Measurements from ENCODE around the gene LCN15. TPM values are rescaled to one million over a fixed set of nuclear protein-coding genes. Genes with fewer than 3 reads are reported as not detected.

The LCN15 gene
- total RNA-seq, 4 donors from 2014 or later, result not detected

GRCh38 chr9:136740069-136740468 lies 24.2 kb downstream of the LCN15 start:
- peaks cover 0 to 18% of the 10 kb centered on the region in 2 donors for H3K27me3 ChIP-seq
- TF ChIP-seq CTCF (IDR thresholded peaks at IDR 0.05) (no peak), POLR2A (IDR thresholded peaks at IDR 0.05) (no peak)

GRCh38 chr9:136739509-136739908 lies 24.8 kb downstream of the LCN15 start:
- no peak for DNase-seq
- H3K4me1 ChIP-seq, result peaks cover 0 to 7% of the 10 kb centered on the region in 2 donors
- TF ChIP-seq CTCF (IDR thresholded peaks at IDR 0.05) (no peak), POLR2A (IDR thresholded peaks at IDR 0.05) (no peak)
- no peaks in the 10 kb centered on the region for H3K9me3 ChIP-seq
- peaks cover 0 to 18% of the 10 kb centered on the region in 2 donors for H3K27me3 ChIP-seq
- no peaks in the 10 kb centered on the region for H3K36me3 ChIP-seq
- intact Hi-C loops (cut with DNase I; ENCODE audit: low total_unique reads), result no loop called here
- no peak overlapping the region for H3K4me3 ChIP-seq
- no peak overlapping the region for H3K27ac ChIP-seq

More at GRCh38 chr9:136740069-136740468, 24.2 kb downstream of the LCN15 start:
- no peak for DNase-seq
- no peak overlapping the region for H3K4me3 ChIP-seq
- intact Hi-C loops (cut with DNase I; ENCODE audit: low total_unique reads), result no loop called here
- no peaks in the 10 kb centered on the region for H3K9me3 ChIP-seq
- H3K36me3 ChIP-seq, result no peaks in the 10 kb centered on the region
- peaks cover 0 to 7% of the 10 kb centered on the region in 2 donors for H3K4me1 ChIP-seq
- H3K27ac ChIP-seq, result no peak overlapping the region

DNA sequence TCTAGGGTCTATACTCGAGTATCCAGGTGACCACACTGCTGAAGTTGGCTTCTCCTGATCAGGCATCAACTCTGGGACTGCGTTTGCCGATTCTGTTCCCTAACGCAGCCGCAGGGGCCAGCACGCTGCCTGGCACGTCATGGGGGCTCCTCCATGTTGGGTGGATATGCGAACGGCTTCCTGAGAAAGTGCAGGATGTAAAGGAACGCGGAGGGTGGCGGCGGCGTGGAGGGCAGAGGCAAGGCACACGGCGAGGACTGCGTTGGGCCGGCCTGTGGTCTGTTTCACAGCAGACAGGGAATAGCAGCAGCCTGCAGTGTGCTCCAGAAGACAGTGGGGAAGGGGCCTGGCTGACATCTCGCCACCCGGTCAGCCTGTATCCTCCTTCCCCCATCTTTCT lies 25.4 kb downstream of the LCN15 start:
- Histone ChIP-seq H3K4me3 (no peak overlapping the region), H3K27me3 (peaks cover 0 to 18% of the 10 kb centered on the region in 2 donors), H3K9me3 (no peaks in the 10 kb centered on the region), H3K36me3 (no peaks in the 10 kb centered on the region), H3K4me1 (peaks cover 0 to 7% of the 10 kb centered on the region in 2 donors), H3K27ac (no peak overlapping the region)
- intact Hi-C loops (cut with DNase I; ENCODE audit: low total_unique reads), result no loop called here
- TF ChIP-seq CTCF (IDR thresholded peaks at IDR 0.05) (no peak), POLR2A (IDR thresholded peaks at IDR 0.05) (no peak)
- DNase-seq, result no peak

GRCh38 chr9:136735812-136736480 lies 28.4 kb downstream of the LCN15 start:
- Histone ChIP-seq H3K27ac (no peak overlapping the region), H3K9me3 (no peaks in the 10 kb centered on the region), H3K4me3 (no peak overlapping the region), H3K4me1 (peaks cover 0 to under 1% of the 10 kb centered on the region in 2 donors), H3K36me3 (no peaks in the 10 kb centered on the region), H3K27me3 (peaks cover 0 to 2% of the 10 kb centered on the region in 2 donors)
- TF ChIP-seq CTCF (IDR thresholded peaks at IDR 0.05), result no peak
- TF ChIP-seq POLR2A (IDR thresholded peaks at IDR 0.05), result no peak
- intact Hi-C loops (cut with DNase I; ENCODE audit: low total_unique reads), result no loop called here
- no peak for DNase-seq

DNA sequence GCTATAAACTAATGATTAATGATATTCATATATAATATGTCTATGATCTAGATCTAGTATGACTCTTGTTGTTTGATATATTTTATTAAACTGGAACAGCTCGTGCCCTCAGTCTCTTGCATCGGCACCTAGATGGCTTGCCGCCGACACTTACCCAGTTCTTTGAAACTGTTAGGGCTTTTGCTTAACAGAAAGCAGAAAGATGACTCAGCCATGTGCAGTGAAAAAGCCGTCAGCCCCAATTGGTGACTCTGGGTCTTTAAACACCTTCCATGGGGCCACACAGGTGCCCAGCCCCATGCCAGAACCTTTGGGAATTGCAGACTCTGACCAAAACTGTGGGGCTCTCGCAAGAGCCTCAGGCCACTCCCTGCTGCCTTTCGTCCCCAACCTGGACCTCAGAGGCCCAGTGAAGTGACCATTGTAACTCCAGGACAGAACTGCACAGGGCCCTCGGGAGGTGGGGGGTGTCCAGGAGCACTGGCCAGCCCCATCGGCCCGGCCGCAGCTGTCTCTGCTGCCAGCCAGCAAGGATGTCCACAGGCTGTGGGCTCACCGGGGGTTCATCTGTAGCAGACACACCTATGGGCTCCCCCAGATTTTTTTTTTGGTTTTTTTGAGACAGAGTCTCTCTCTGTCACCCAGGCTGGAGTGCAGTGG lies 29.4 kb downstream of the LCN15 start:
- TF ChIP-seq POLR2A (IDR thresholded peaks at IDR 0.05), result no peak
- TF ChIP-seq CTCF (IDR thresholded peaks at IDR 0.05), result no peak
- H3K27me3 ChIP-seq, result no peaks in the 10 kb centered on the region
- no peaks in the 10 kb centered on the region for H3K4me1 ChIP-seq
- no peak overlapping the region for H3K4me3 ChIP-seq
- H3K36me3 ChIP-seq, result no peaks in the 10 kb centered on the region
- H3K27ac ChIP-seq, result no peak overlapping the region
- no peak for DNase-seq
- intact Hi-C loops (cut with DNase I; ENCODE audit: low total_unique reads), result no loop called here
- H3K9me3 ChIP-seq, result no peaks in the 10 kb centered on the region
